ENCODE data around the gene WWOX.

Gene WWOX

DNA sequence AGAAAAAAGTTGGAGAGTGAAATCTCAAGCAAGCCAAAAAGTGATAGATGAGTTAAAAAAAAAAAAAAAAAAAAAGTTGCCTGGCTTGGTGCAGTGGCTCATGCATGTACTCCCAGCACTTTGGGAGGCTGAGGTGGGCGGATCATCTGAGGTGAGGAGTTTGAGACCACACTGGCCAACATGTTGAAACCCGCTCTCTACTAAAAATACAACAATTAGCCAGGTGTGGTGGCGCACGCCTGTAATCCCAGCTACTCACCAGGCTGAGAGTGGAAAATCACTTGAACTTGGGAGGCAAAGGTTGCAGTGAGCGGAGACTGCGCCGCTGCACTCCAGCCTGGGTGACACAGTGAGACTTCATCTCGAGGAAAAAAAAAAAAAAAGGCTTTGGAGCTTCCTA, 668.8 kb downstream of the WWOX start:
- DNase-seq (ENCODE audit: low read depth in 2 of 2), result no peak

DNA sequence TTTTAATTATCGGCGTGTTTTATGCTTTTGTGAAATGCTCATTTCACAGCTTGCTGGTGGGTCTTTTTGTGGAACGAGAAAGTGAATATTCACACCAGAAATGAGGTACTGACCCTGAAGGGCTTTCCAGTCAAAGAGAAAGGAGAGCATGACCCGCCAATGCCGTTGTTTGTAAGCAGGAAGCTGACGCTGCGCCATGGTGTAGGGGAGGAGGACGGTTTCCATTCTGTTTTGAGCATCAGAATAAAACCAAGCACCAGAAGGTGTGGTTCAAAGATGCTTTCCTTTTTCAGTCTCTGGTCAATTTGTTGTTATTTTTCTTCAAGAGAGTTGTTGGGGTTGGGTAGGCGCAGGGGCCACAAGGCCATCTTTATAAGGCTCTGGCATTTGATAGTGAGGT, 669.3 kb downstream of the WWOX start:
- no peak for DNase-seq (ENCODE audit: low read depth in 2 of 2)

DNA sequence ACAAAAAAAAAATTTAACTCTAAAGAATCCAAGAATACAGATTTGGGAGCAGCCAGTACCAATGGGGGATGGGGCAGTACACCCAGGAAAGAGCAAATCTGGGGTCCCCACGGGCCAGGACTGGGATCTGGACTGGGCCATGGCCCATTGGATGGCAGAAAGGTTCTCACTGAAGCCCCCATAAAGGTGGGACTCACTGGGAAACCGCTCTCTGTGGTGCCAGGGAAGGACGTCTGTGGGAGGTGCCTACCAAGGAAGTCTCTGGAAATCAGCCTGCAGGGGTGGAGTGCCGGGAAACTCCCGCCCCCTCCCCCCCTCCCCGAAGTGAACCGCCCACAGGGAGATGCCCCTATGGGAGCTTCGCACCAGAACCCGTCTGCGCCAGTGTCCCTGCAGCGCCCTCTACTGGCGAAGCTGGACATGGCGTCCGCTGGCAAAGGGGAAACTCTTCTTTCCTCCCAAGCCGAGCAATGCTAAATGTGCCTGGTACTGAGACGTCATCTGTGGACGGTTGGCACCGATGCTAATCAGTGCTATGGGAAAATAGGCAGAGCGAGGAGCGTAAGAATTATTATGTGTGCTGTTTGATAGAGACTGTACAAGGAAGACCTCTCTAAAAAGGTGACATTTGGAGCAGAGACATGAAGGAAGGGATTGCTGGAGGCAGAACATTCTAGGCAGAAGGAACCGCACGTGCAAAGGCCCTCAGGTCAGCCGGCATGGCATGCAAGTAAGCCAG, 671.1 kb downstream of the WWOX start:
- DNase-seq (ENCODE audit: low read depth in 2 of 2), result peak; percentile 48 to 65

DNA sequence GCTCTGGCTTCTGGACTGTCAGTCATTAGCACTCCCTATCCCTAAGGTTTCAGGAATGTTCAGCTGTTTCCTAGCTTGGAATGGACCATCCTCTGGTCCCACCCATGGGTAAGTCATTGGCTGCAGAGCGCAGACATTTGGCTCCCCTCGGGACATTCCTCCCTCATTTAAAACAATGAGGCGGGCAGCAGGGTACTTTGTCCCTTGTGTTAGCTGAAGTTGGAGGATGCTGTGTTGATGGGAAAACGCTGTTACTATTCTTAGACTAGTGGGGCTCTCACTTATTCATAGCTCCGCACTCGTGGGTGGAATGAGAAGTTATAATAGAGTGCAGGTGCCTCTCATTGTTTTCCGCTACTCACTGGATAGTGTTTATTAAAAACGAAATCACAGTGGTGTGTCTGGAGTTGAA, 673.8 kb downstream of the WWOX start:
- DNase-seq (ENCODE audit: low read depth in 2 of 2), result no peak

DNA sequence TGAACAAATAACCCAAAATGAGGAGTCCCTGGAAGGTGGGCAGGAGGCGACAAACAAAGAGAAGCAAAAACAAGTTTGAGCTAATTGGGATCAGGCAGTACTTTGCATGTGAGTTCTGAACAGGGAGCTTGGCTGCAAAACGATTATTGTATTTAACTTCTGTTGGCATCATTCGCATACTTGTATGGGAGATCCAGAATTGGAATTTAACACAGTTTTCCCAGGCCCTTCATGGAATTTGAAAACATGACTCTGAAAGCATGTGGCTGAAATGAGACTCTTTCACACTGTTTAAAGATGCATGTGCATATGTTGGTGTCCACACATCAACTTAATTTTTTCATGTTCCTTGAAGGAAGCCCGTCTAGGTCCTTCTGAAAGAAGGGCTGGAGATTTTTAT, 674.3 kb downstream of the WWOX start:
- no peak for DNase-seq (ENCODE audit: low read depth in 2 of 2)

DNA sequence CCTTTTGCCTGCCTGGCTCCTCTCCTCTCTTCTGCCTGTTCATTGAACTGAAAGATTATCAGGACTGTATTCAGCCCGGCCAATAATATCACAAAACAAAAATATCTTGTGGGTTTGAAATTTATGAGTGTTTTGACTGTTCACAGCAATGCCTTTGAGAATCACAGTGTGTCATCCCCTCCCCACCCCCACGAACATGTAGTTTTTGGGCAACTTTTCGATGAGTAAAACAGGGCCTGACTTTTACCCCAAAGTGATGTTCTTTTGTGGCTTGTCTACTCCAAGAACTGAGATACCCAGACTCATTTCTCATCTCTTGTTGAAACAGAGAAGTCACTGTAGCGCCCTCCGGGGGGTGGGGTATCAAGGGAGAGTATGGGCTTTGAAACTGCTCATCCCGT, 675.7 kb downstream of the WWOX start:
- DNase-seq (ENCODE audit: low read depth in 2 of 2), result no peak

DNA sequence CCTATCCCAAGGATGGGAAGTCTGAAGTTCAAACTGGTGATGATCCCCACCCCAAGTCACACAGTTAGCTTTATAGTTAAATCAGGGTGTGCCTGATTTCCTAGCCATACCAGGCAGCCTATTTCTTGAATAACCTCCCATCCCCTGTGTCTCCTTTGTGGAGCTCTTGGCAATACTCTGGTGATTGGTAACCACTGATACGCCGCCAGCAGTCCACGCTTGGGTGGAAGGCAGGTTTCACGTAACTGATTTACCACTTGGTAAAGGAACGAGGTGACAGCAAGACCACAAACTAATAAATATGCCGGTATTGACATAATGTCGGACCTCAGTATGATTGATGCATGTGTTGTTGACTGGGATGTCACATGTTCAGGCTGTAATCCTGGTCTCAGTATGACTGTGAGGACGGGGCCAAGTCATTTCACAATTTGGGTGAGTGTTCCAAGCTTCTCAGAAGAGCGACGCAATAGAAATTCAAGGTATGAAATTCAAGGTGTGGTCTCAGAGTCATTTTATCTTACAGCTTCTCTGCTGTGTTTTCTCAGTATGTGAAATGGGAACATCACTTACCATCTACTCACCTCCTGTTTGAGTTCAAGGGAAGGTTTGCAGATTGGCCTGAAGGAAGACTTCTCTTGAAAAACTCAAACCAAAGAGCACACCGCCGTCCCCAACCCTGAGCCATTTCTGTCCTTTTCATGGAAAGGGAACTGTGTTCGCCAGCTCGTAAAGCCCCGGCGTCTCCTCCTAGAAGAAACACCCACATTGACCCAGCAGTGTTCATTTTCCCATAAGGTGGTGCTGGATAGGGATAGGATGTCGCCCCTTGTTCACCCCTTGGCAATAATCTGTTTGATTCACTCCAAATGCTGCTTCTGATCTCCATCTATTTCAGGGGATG, 678.9 kb downstream of the WWOX start:
- DNase-seq (ENCODE audit: low read depth in 2 of 2), result no peak

DNA sequence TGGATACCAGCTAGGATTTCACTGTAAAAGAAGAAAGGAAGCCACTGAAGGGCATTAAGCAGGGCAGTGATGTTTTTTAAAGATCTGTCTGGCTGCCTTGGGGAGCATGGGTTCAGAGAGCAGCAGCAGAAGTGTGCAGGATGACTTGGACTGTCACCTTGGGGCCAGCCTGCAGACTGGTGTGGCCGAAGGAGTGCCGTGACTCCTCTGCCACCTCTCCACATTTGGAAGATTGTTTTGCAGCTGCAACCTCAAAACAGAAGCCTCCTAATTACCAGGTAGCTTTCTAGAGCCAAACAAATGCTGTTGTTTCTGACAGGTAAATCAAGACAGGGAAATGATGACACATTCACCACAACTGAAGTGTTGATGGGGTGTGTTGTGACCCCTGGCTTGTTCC, 681.4 kb downstream of the WWOX start:
- no peak for DNase-seq (ENCODE audit: low read depth in 2 of 2)

DNA sequence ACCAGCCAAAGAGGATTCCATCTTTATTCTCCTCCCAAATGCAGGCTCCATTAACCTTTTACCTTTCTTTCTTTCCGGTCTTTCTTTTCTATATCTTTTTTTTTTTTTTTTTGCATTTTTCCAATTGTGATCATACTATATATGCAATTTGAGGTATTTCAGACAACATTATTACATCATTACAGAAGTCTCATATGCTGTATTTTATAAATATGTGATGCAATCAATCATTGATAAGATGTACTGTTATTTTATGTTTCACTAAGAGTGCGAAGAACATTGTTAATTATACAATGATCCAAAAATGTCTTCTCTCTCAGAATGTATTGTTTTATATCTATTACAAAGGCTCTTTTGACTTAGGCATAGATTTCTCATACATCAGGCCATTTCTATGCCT, 683.1 kb downstream of the WWOX start:
- no peak for DNase-seq (ENCODE audit: low read depth in 2 of 2)

DNA sequence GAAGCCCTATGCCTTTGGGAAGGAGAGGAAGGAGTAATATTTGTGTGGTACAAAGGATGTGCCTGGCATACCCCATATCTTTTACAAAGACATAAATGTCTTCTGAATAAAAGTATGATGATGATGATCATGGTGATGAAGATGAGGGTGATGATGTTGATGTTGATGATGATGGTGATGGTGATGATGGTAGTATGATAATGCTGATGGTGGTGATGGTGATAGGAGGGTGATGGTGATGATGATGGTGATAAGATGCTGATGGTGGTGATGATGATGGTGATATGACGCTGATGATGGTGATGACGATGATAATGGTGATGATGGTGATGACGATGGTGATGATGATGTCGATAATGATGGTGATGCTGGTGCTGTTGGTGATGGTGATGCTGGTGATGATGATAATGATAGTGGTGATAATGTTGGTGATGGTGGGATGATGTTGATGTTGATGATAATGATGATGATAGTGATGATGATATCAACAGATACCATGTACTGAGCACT, 684.2 kb downstream of the WWOX start:
- no peak for DNase-seq (ENCODE audit: low read depth in 2 of 2)

DNA sequence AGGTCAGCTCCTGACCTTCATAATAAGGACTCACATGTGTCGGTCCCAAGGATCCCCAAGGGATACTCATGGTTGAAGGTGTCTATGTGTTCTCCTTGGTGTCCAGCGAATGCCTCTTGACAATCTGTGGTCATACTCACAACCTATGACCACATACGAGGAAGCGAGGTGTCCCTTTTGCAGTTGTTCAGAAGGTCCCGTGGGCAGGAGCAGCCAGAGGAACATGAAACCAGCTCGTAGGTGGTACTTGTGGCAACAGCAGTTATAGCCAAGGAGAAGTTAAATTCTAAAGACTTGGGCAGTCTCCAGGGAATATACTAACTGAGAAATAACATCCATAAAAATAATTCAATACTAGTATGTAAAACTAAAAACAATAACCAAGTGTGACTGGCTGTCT, 685.3 kb downstream of the WWOX start:
- no peak for DNase-seq (ENCODE audit: low read depth in 2 of 2)

DNA sequence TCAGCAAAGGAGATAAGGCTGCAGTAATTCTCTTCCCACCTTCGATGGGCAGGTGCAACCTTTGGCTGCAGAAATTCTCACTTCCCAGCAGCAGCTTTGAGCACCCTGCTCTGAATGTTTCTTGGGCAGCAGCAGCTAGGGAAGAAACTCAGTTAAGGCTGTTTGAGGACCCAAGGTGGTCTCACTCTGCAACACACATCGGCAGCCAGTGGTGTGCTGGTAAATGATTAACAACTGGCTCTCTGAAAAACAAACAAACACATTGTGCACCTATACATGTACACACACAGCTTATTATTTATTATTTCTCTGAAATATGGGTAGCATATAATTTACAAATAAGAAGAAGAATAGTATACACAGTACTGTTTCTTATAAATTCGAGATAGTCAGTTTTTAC, 685.8 kb downstream of the WWOX start:
- no peak for DNase-seq (ENCODE audit: low read depth in 2 of 2)

DNA sequence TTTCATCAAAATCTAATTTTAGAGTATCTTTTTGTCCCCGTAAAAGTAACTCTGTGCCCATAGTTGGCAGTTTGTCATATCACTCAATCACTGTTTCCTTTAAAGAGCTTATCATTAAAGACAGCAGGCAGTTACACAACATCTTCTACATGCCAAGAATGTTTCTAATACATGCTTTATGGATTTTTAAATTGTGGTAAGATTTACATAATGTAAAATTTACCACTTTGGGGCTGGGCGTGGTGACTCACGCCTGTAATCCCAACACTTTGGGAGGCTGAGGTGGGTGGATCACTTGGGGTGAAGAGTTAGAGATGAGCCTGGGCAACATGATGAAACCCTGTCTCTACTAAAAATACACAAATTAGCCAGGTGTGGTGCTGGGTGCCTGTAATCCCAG, 687.2 kb downstream of the WWOX start:
- no peak for DNase-seq (ENCODE audit: low read depth in 2 of 2)

DNA sequence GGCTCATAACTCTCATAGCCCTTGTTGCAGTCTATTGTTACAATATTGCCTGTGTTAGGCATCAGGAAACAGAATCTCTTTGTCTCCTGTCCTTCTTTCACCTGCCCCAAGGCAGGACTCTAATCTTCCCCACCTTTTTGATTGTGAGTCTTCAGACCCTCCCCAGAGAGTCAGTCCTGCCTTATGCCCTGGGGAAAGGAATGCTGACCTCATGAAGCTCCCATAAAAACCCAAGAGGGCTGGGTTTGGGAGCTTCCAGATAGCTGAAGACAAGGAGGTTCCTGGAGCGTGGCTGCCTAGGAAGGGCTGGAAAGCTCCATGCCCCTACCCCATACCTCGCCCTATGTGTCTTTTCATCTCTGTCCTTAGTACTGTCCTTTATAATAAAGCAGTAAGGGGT, 688.8 kb downstream of the WWOX start:
- DNase-seq (ENCODE audit: low read depth in 2 of 2), result no peak

DNA sequence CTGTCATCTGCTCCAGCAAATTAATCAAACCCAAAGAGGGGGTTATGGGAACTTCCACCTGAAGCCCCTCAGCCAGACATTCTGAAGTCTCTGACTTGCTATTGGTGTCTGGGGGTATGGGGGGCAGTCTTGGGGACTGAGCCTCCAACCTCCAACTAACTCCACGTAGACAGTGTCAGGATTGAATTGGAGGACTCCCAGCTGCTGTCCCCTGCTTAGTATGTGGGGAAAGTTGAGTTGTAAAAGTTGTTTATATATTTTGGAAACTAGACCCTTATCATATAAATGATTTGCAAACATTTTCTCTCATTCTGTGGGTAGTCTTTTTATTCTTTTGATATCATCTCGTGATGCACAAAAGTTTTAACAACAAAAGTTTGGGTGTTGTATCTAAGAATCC, 689.2 kb downstream of the WWOX start:
- DNase-seq (ENCODE audit: low read depth in 2 of 2), result no peak

DNA sequence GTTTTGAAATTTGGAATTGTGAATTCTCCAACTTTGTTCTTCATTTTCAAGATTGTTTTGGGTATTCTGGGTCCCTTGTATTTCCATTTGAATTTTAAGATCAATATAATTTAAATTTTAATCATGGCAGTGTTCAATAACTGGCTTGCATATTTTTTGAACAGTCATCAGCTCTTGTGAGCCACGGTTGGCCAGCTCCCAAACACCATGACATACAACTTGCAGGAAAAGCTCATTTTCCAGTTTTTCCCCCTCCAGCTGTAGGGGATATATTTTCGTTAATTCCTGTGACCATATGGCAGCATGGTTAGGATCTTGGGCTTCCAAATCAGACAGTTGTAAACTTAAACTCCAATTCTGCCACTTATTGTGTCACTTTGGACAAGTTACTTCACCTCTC, 690.1 kb downstream of the WWOX start:
- no peak for DNase-seq (ENCODE audit: low read depth in 2 of 2)

DNA sequence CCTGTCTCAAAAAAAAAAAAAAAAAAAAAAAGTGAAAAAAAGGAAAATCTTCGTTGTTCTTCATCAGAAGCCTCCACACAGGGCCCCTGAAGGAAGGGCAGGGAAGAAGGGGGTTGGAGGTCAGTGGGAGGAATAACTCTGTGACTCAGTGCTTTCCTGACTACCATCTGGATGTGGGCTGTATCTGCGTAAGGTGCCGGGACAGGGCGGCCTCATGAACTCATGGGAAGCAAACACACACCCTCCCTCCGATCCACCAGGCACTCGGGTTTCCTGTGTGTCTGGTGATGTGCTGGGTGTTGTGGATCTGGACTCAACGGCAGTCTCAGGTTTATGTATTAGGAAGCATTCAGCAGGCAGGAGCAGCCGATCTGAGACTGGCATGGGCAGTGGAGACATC, 691.6 kb downstream of the WWOX start:
- DNase-seq (ENCODE audit: low read depth in 2 of 2), result no peak

DNA sequence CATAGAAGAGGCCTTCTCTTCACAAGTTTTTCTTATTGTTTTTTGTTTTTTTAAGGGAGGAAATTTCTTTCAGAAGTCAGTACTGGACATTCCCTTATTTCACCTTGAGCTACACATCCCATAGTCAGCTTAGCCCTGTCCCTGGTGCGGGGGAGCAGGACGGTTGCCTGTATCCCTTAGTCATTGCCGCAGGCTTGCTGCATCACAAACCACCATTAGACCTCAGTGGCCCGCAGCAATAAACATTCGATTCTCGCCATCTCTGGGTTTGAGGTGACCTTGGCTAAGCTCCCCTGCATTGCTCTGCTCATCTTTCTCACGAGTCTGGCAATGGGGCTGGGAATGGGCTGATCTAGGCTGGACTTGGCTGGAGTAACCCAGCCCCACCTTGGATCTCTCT, 692.5 kb downstream of the WWOX start:
- no peak for DNase-seq (ENCODE audit: low read depth in 2 of 2)

DNA sequence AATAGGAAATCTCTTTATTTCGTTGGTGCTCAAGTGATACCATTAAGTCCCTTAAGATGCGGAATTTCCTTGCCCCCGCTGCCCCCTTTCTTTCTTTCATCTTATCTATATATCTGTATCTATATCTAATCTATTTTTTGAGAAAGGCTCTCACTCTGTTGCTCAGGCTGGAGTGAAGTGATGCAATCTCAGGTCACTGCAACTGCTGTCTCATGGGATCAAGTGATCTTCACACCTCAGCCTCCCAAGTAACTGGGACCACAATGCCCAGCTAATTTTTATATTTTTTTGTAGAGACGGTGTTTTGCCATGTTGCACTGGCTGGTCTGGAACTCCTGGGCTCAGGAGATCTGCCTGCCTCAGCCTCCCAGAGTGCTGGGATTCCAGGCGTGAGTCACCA, 693.5 kb downstream of the WWOX start:
- DNase-seq (ENCODE audit: low read depth in 2 of 2), result no peak

DNA sequence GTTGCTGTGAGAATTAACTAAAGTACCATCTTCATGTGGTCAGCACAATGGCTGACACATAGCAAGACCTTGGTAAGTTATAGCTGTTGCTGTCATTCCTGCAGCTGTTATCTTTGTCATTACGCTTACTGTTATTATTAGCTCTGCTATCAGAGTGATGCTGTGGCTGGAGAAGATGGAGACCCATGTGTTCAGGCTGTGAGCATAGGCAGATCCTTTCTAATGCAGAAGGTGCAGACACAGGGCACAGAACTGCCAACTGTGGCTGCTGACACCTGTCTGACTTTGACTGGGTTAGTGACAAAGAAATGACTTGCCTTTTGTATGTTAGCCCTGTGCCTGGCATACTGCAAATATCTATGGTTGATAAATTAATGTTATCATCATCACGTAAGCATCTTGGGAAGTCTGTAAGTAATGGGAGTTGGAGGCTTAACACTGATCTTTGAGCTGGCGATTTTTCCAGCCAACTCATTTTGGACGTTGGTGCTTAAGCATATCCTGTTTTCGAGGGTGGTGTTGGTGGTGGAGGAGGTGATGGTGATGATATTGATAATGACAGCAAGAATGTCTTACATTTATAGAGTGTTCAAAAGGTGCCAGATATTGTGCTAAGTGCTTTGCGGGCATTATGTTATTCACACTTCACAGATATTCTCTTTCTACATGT, 695.3 kb downstream of the WWOX start:
- DNase-seq (ENCODE audit: low read depth in 2 of 2), result no peak

DNA sequence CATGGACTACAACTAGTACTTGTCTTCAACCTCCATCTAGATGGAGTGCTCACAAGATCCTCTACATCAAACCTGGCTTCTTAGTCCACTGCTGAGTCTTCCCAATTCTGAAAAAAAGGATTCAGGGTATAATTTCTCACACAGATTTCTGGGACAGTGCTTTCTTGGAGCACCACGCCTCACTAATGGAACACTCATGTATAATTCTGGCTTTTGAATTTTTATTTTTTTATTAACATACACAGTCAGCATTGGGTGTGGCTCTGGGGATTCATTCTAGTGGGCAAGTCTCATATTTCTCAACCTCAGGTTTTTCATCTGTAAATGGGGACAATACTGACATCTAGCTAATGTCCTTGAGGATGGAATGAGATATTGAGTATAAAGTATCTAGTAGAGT, 696.0 kb downstream of the WWOX start:
- DNase-seq (ENCODE audit: low read depth in 2 of 2), result no peak

DNA sequence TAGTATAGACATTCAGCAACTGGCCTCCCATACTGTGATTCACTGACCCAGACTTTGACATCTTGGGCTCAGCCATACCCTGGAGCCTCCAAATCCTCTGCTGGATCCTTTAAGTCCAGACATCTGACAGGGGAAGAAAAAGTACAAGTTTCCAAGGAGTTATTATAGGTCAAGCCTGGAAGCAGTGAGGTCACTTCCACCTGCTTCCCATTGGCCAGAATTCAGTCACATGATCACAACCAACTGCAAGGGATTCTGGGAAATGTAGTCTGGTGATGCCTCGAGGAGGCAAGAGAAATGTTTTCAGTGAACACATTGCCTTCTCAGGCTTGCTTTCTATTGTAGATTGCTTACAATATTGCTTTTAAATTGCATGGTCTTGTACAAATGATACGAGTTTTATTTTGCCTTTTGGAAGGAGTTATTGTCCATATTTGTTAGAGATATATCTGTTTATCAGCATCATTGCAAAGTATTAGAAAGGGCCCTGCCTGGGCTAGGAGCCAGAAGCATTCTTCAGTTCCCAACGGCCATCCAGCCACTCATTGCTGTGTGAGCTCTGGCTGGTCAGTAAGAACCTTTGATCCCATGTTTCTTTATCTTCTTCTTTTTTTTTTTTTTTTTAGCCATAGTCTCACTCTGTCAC, 696.9 kb downstream of the WWOX start:
- DNase-seq (ENCODE audit: low read depth in 2 of 2), result no peak
